ENCODE results near the gene GFER.
A peak's percentile ranks its signal among the peaks of the same experiment; 100 is the strongest.

The GFER gene

DNA sequence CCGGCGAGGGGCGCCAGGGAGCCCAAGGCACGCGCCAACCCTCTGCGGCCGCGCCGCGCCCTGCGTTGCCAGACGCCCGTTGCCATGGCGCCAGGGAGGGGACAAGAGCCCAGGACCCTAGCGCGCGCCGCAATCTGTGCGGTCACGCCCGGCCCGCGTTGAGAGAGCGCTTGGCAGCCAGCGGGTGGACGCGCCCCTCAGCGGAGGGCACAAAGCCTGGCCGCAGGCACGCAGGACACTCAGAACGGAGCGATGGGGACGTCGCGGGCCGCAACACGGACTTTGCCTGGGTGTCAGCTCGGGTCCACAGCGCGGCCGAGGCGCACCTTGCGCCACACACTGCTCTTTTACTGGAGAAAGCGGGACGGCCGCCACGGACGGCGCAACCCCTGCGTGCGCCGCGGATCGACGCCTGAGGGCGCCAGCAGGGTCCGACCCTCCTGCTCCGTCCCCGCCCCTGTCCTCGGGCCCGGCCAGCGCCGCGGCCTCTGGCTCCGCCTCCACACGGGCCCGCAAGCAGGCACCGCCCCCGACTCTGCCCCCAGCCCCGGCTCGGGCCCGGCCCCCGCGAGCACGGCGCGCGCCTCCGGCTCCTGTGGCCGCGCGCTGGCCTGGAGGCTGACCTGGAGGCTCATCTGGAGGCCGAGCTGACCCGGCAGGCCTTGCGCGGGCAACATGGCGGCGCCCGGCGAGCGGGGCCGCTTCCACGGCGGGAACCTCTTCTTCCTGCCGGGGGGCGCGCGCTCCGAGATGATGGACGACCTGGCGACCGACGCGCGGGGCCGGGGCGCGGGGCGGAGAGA is at the start of gene GFER (continued):
- TF ChIP-seq, protein P1, sequence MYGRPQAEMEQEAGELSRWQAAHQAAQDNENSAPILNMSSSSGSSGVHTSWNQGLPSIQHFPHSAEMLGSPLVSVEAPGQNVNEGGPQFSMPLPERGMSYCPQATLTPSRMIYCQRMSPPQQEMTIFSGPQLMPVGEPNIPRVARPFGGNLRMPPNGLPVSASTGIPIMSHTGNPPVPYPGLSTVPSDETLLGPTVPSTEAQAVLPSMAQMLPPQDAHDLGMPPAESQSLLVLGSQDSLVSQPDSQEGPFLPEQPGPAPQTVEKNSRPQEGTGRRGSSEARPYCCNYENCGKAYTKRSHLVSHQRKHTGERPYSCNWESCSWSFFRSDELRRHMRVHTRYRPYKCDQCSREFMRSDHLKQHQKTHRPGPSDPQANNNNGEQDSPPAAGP (tag by site-specific recombination; IDR thresholded peaks at IDR 0.05) = peak; percentile 97
- TF ChIP-seq ZFP3 (tag by site-specific recombination; IDR thresholded peaks at IDR 0.05; ENCODE audit: low read depth) (no peak), GLI2 (tag by site-specific recombination; IDR thresholded peaks at IDR 0.05; ENCODE audit: borderline replicate concordance, low read depth) (no peak), ZNF555 (tag by site-specific recombination; conservative IDR thresholded peaks at IDR 0.05) (no peak), WT1 (tag by site-specific recombination; IDR thresholded peaks at IDR 0.05) (no peak; the same call in 1 of the 2 replicates), KLF8 (tag by site-specific recombination; IDR thresholded peaks at IDR 0.05) (peak; percentile 68; the same call in 1 of the 2 replicates), ZNF76 (tag by site-specific recombination; IDR thresholded peaks at IDR 0.05; ENCODE audit: borderline replicate concordance, low read depth) (peak; percentile 87), GLIS1 (tag by site-specific recombination; IDR thresholded peaks at IDR 0.05) (no peak), ZNF433 (tag by site-specific recombination; IDR thresholded peaks at IDR 0.05; ENCODE audit: low read depth) (no peak), ZNF514 (tag by site-specific recombination; IDR thresholded peaks at IDR 0.05) (no peak), ZNF211 (tag by site-specific recombination; IDR thresholded peaks at IDR 0.05; ENCODE audit: low read depth) (no peak), TRIM28 (IDR thresholded peaks at IDR 0.05; ENCODE audit: borderline replicate concordance, low read length) (no peak; the same call in 1 of the 2 replicates), ZNF335 (tag by site-specific recombination; conservative IDR thresholded peaks at IDR 0.05) (peak; percentile 86), ZEB2 (tag by site-specific recombination; IDR thresholded peaks at IDR 0.05) (peak; percentile 83; the same call in 1 of the 2 replicates), ZFP37 (tag by site-specific recombination; IDR thresholded peaks at IDR 0.05) (peak; percentile 76; the same call in 1 of the 2 replicates), ZNF677 (tag by site-specific recombination; IDR thresholded peaks at IDR 0.05) (peak; percentile 33), ZFHX2 (tag by site-specific recombination; conservative IDR thresholded peaks at IDR 0.05) (no peak), GFI1B (tag by site-specific recombination; IDR thresholded peaks at IDR 0.05) (peak; percentile 65), ZNF768 (tag by site-specific recombination; IDR thresholded peaks at IDR 0.05) (no peak), SCRT2 (tag by site-specific recombination; IDR thresholded peaks at IDR 0.05) (no peak), ZSCAN16 (tag by site-specific recombination; IDR thresholded peaks at IDR 0.05) (no peak), KLF16 (tag by site-specific recombination; IDR thresholded peaks at IDR 0.05) (peak; percentile 94), ZNF146 (tag by site-specific recombination; IDR thresholded peaks at IDR 0.05) (no peak), ZNF184 (tag by site-specific recombination; IDR thresholded peaks at IDR 0.05) (peak; percentile 75; the same call in 1 of the 2 replicates), ZNF560 (tag by site-specific recombination; IDR thresholded peaks at IDR 0.05; ENCODE audit: borderline replicate concordance) (no peak), ZNF221 (tag by site-specific recombination; IDR thresholded peaks at IDR 0.05; ENCODE audit: borderline replicate concordance) (no peak), ZNF558 (tag by site-specific recombination; IDR thresholded peaks at IDR 0.05) (no peak), KLF7 (tag by site-specific recombination; IDR thresholded peaks at IDR 0.05; ENCODE audit: borderline replicate concordance) (peak; percentile 53; the same call in 1 of the 2 replicates), GLIS2 (tag by site-specific recombination; IDR thresholded peaks at IDR 0.05) (peak; percentile 86), SETDB1 (IDR thresholded peaks at IDR 0.05; ENCODE audit: insufficient read length, low read length) (no peak)
- TF ChIP-seq, protein P2, sequence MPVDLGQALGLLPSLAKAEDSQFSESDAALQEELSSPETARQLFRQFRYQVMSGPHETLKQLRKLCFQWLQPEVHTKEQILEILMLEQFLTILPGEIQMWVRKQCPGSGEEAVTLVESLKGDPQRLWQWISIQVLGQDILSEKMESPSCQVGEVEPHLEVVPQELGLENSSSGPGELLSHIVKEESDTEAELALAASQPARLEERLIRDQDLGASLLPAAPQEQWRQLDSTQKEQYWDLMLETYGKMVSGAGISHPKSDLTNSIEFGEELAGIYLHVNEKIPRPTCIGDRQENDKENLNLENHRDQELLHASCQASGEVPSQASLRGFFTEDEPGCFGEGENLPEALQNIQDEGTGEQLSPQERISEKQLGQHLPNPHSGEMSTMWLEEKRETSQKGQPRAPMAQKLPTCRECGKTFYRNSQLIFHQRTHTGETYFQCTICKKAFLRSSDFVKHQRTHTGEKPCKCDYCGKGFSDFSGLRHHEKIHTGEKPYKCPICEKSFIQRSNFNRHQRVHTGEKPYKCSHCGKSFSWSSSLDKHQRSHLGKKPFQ (tag by site-specific recombination; IDR thresholded peaks at IDR 0.05) = no peak
- TF ChIP-seq, protein P3, sequence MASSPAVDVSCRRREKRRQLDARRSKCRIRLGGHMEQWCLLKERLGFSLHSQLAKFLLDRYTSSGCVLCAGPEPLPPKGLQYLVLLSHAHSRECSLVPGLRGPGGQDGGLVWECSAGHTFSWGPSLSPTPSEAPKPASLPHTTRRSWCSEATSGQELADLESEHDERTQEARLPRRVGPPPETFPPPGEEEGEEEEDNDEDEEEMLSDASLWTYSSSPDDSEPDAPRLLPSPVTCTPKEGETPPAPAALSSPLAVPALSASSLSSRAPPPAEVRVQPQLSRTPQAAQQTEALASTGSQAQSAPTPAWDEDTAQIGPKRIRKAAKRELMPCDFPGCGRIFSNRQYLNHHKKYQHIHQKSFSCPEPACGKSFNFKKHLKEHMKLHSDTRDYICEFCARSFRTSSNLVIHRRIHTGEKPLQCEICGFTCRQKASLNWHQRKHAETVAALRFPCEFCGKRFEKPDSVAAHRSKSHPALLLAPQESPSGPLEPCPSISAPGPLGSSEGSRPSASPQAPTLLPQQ (tag by site-specific recombination; IDR thresholded peaks at IDR 0.05) = peak; percentile 53; the same call in 1 of the 2 replicates
- TF ChIP-seq, protein P4, sequence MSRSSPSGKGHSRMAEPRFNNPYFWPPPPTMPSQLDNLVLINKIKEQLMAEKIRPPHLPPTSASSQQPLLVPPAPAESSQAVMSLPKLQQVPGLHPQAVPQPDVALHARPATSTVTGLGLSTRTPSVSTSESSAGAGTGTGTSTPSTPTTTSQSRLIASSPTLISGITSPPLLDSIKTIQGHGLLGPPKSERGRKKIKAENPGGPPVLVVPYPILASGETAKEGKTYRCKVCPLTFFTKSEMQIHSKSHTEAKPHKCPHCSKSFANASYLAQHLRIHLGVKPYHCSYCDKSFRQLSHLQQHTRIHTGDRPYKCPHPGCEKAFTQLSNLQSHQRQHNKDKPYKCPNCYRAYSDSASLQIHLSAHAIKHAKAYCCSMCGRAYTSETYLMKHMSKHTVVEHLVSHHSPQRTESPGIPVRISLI (tag by site-specific recombination; IDR thresholded peaks at IDR 0.05) = no peak
- TF ChIP-seq, protein P5, sequence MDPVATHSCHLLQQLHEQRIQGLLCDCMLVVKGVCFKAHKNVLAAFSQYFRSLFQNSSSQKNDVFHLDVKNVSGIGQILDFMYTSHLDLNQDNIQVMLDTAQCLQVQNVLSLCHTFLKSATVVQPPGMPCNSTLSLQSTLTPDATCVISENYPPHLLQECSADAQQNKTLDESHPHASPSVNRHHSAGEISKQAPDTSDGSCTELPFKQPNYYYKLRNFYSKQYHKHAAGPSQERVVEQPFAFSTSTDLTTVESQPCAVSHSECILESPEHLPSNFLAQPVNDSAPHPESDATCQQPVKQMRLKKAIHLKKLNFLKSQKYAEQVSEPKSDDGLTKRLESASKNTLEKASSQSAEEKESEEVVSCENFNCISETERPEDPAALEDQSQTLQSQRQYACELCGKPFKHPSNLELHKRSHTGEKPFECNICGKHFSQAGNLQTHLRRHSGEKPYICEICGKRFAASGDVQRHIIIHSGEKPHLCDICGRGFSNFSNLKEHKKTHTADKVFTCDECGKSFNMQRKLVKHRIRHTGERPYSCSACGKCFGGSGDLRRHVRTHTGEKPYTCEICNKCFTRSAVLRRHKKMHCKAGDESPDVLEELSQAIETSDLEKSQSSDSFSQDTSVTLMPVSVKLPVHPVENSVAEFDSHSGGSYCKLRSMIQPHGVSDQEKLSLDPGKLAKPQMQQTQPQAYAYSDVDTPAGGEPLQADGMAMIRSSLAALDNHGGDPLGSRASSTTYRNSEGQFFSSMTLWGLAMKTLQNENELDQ (tag by site-specific recombination; IDR thresholded peaks at IDR 0.05; ENCODE audit: low read depth) = no peak
